Peyer's patch (tissue), 4 donors: ENCODE results near the gene NDOR1. TPM values are rescaled to one million over a fixed set of nuclear protein-coding genes. Genes with fewer than 3 reads are reported as not detected.
A peak's percentile ranks its signal among the peaks of the same experiment; 100 is the strongest.

ENCODE experiments used
- DNase-seq, 3 donors: peaks; one replicate each; pipeline ENCODE4 v3.0.0-alpha.2; 2017 to 2019
- H3K27ac ChIP-seq, 4 donors: fragments of 200-600 bp; sonication (generic); one replicate each; pipeline ENCODE4 v1.5.1; 2016 to 2019
- H3K27me3 ChIP-seq, 2 donors: fragments of 200-600 bp; sonication (generic); one replicate each; pipeline ENCODE4 v1.5.1; 2019
- H3K36me3 ChIP-seq, 3 donors: fragments of 200-600 bp; sonication (generic); one replicate each; pipeline ENCODE4 v1.5.1; 2016 to 2019
- H3K4me1 ChIP-seq, 4 donors: fragments of 200-600 bp; sonication (generic); one replicate each; pipeline ENCODE4 v1.5.1; 2016 to 2019
- H3K4me3 ChIP-seq, 4 donors: fragments of 200-600 bp; sonication (generic); 1 replicate in 3 of 4; 2 replicates in 1 of 4; pipeline ENCODE4 v1.5.1; 2016 to 2019; ENCODE audit warnings: mild to moderate bottlenecking in 1 of 4
- H3K9me3 ChIP-seq, 4 donors: fragments of 200-600 bp; sonication (generic); one replicate each; pipeline ENCODE4 v1.5.1; 2016 to 2019; ENCODE audit warnings: mild to moderate bottlenecking in 1 of 4
- POLR2A ChIP-seq, 2 donors: fragments of 450-650 bp; IDR thresholded peaks; one replicate each; pipeline ENCODE4 v1.5.1; 2017; ENCODE audit warnings: antibody characterized with exemption in 2 of 2, mild to moderate bottlenecking in 2 of 2, moderate library complexity in 2 of 2
- total RNA-seq, 4 donors: library from RNA; depleted of rRNA; stranded (reverse); fragments of >200 nt; gene quantifications; one replicate each; pipeline ENCODE4 v1.1.0, GENCODE V29; 2016
- TF ChIP-seq, protein P1 (sequence below), 6 experiments: fragments of 450-650 bp in 4 of 6; fragments of 200-600 bp in 2 of 6; sonication (generic) in 1 of 6; IDR thresholded peaks; one replicate each; pipeline ENCODE4 v1.5.1; 2017 to 2019; ENCODE audit warnings: antibody characterized with exemption in 6 of 6, mild to moderate bottlenecking in 3 of 6, moderate library complexity in 1 of 6

NDOR1 gene
- total RNA-seq, result 10 to 100 TPM; 16.3 to 39.2 (median 25.1) TPM

GRCh38 chr9:137205126-137206069, at the start of gene NDOR1, which contains the start of gene TMEM203:
TSS of gene NDOR1 (plus strand) at chr9:137205700. CDS start at chr9:137205778, 78 bp downstream.
TSS of gene TMEM203 (minus strand) at chr9:137205648. CDS start at chr9:137205414, 234 bp downstream.
- no peaks in the 10 kb centered on the region for H3K9me3 ChIP-seq
- peak within 1 kb of the TSS; percentile 87 to 98 (median 89) for H3K27ac ChIP-seq
- H3K4me1 ChIP-seq, result peaks cover 5 to 48% (median 28%) of the 10 kb centered on the region in 4 donors
- no peaks in the 10 kb centered on the region for H3K36me3 ChIP-seq
- peak; percentile 81 to 82 for TF ChIP-seq POLR2A (IDR thresholded peaks at IDR 0.05)
- TF ChIP-seq, protein P1, sequence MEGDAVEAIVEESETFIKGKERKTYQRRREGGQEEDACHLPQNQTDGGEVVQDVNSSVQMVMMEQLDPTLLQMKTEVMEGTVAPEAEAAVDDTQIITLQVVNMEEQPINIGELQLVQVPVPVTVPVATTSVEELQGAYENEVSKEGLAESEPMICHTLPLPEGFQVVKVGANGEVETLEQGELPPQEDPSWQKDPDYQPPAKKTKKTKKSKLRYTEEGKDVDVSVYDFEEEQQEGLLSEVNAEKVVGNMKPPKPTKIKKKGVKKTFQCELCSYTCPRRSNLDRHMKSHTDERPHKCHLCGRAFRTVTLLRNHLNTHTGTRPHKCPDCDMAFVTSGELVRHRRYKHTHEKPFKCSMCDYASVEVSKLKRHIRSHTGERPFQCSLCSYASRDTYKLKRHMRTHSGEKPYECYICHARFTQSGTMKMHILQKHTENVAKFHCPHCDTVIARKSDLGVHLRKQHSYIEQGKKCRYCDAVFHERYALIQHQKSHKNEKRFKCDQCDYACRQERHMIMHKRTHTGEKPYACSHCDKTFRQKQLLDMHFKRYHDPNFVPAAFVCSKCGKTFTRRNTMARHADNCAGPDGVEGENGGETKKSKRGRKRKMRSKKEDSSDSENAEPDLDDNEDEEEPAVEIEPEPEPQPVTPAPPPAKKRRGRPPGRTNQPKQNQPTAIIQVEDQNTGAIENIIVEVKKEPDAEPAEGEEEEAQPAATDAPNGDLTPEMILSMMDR (IDR thresholded peaks at IDR 0.05), result peak in 1 of 6 experiments; percentile 15
- H3K27me3 ChIP-seq, result no peaks in the 10 kb centered on the region
- peak within 1 kb of the TSS; percentile 90 to 100 (median 95) for H3K4me3 ChIP-seq
- DNase-seq, result peak; percentile 91 to 96 (median 96)

- DNase-seq, result peak in 2 of 3 donors; percentile 30 to 65
- peak overlapping the region in 3 of 4 donors; percentile 4 to 37 (median 26) for H3K4me3 ChIP-seq
- H3K36me3 ChIP-seq, result no peaks in the 10 kb centered on the region
- peaks cover 0 to 18% (median 5%) of the 10 kb centered on the region in 4 donors for H3K4me1 ChIP-seq
- H3K27ac ChIP-seq, result no peak overlapping the region
- no peak for TF ChIP-seq POLR2A (IDR thresholded peaks at IDR 0.05)
- TF ChIP-seq, protein P1 (IDR thresholded peaks at IDR 0.05), result no peak
- H3K27me3 ChIP-seq, result peaks cover 0 to 26% of the 10 kb centered on the region in 2 donors
- H3K9me3 ChIP-seq, result no peaks in the 10 kb centered on the region
These were observed 48.7 kb upstream of the NDOR1 start for GRCh38 chr9:137156567-137157375.

- no peaks in the 10 kb centered on the region for H3K36me3 ChIP-seq
- no peak overlapping the region for H3K27ac ChIP-seq
- H3K4me1 ChIP-seq, result peaks cover 0 to 28% (median 11%) of the 10 kb centered on the region in 4 donors
- TF ChIP-seq, protein P1 (IDR thresholded peaks at IDR 0.05), result no peak
- TF ChIP-seq POLR2A (IDR thresholded peaks at IDR 0.05), result no peak
- DNase-seq, result no peak
- H3K27me3 ChIP-seq, result peaks cover 0 to 34% of the 10 kb centered on the region in 2 donors
- H3K9me3 ChIP-seq, result no peaks in the 10 kb centered on the region
- no peak overlapping the region for H3K4me3 ChIP-seq
These were observed 47.7 kb upstream of the NDOR1 start for GRCh38 chr9:137157618-137158415.

DNA sequence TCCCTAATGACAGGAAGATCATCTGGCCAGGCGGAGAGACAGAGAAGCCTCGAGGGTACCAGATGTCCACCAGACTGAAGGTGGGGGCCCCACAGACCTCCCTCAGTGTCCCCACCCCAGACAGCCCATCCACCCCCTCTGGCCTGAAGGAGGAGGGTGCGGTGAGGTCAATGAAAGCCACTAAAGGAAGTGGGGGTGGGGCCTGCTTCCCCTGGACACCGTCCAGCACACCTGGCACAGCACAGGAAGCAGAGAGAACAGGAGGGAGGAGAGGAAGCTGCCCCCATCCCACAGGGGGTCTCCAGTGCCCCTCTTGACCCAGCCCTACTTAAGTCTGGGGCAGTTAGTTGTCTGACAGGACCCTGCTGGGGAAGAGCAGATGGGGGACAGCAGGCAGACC, 46.9 kb upstream of the NDOR1 start:
- Histone ChIP-seq H3K9me3 (no peaks in the 10 kb centered on the region), H3K4me3 (no peak overlapping the region), H3K27ac (no peak overlapping the region), H3K4me1 (peaks cover 0 to 36% (median 13%) of the 10 kb centered on the region in 4 donors), H3K36me3 (no peaks in the 10 kb centered on the region), H3K27me3 (peaks cover 0 to 43% of the 10 kb centered on the region in 2 donors)
- no peak for TF ChIP-seq POLR2A (IDR thresholded peaks at IDR 0.05)
- TF ChIP-seq, protein P1 (IDR thresholded peaks at IDR 0.05), result no peak
- no peak for DNase-seq
